ENCODE data around the gene TPGS1. TPM values are rescaled to one million over a fixed set of nuclear protein-coding genes. Genes with fewer than 3 reads are reported as not detected.

TPGS1 gene
- total RNA-seq, 1 donor from 2014 or later: 19.9 TPM

GRCh38 chr19:530134-531008 lies 23.1 kb downstream of the TPGS1 start:
- intact Hi-C loops (cut with DNase I): no loop called here
- H3K4me3 ChIP-seq: peak overlapping the region; percentile 92
- peaks cover 20% of the 10 kb centered on the region for H3K4me1 ChIP-seq
- H3K27ac ChIP-seq: peak overlapping the region; percentile 91
- DNase-seq (no peak), ATAC-seq (no peak)
- no peak for TF ChIP-seq CTCF (IDR thresholded peaks at IDR 0.05)
- no peaks in the 10 kb centered on the region for H3K36me3 ChIP-seq
- no peaks in the 10 kb centered on the region for H3K9me3 ChIP-seq
- no peaks in the 10 kb centered on the region for H3K27me3 ChIP-seq

GRCh38 chr19:531009-531752 lies 23.9 kb downstream of the TPGS1 start:
- ATAC-seq (peak; percentile 88), DNase-seq (peak; percentile 92)
- Histone ChIP-seq H3K27me3 (no peaks in the 10 kb centered on the region), H3K36me3 (peaks cover 2% of the 10 kb centered on the region), H3K27ac (peak overlapping the region; percentile 91), H3K4me3 (peak overlapping the region; percentile 92), H3K4me1 (peaks cover 21% of the 10 kb centered on the region), H3K9me3 (no peaks in the 10 kb centered on the region)
- intact Hi-C loops (cut with DNase I): no loop called here
- no peak for TF ChIP-seq CTCF (IDR thresholded peaks at IDR 0.05)

GRCh38 chr19:531753-532560 lies 24.7 kb downstream of the TPGS1 start, which contains the start of gene CDC34:
CDC34 (plus strand) TSS chr19:531760; CDS start chr19:531932, 172 bp downstream.
- H3K9me3 ChIP-seq: no peaks in the 10 kb centered on the region
- peak; percentile 0 for ATAC-seq
- H3K27ac ChIP-seq: peak within 1 kb of the TSS; percentile 91
- H3K4me3 ChIP-seq: peak within 1 kb of the TSS; percentile 99
- TF ChIP-seq CTCF (IDR thresholded peaks at IDR 0.05): no peak
- peaks cover 9% of the 10 kb centered on the region for H3K36me3 ChIP-seq
- no peak for DNase-seq
- no peaks in the 10 kb centered on the region for H3K27me3 ChIP-seq
- peaks cover 21% of the 10 kb centered on the region for H3K4me1 ChIP-seq
- intact Hi-C loops (cut with DNase I): no loop called here

- H3K27me3 ChIP-seq: no peaks in the 10 kb centered on the region
- no peaks in the 10 kb centered on the region for H3K9me3 ChIP-seq
- ATAC-seq (peak; percentile 24), DNase-seq (peak; percentile 86)
- TF ChIP-seq CTCF (IDR thresholded peaks at IDR 0.05): peak; percentile 54
- intact Hi-C loops (cut with DNase I): no loop called here
- H3K4me3 ChIP-seq: peak overlapping the region; percentile 99
- H3K4me1 ChIP-seq: peaks cover 21% of the 10 kb centered on the region
- peak overlapping the region; percentile 84 for H3K27ac ChIP-seq
- H3K36me3 ChIP-seq: peaks cover 15% of the 10 kb centered on the region
These were observed 25.5 kb downstream of the TPGS1 start for GRCh38 chr19:532561-533363.
